ENCODE results near the gene AIG1.

Gene AIG1

DNA sequence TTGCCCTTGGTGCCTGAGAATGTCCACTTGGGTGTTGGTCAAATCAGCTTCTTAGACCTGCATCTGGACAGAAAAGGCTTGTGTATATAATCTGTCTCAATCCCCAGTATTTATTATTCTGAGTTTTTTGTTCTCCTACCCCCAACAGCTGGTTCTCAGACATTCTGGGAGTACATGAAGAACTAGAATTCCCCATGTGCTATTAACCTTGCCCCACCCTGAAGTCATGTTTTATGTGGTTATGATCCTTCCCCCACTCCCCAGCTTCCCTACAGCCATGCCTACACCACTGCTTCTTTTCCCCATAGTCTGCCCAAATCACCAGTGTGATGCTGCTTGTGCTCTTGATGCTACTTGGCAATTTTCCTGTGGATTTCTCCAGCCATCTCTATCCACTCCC lies 232.8 kb downstream of the AIG1 start:
- H3K27me3 Mint-ChIP-seq (ENCODE audit: low read depth, poor library complexity), result no peaks in the 10 kb centered on the region
- H3K27ac Mint-ChIP-seq, result no peak overlapping the region
- H3K4me3 Mint-ChIP-seq, result no peak overlapping the region
- TF ChIP-seq, protein P1, sequence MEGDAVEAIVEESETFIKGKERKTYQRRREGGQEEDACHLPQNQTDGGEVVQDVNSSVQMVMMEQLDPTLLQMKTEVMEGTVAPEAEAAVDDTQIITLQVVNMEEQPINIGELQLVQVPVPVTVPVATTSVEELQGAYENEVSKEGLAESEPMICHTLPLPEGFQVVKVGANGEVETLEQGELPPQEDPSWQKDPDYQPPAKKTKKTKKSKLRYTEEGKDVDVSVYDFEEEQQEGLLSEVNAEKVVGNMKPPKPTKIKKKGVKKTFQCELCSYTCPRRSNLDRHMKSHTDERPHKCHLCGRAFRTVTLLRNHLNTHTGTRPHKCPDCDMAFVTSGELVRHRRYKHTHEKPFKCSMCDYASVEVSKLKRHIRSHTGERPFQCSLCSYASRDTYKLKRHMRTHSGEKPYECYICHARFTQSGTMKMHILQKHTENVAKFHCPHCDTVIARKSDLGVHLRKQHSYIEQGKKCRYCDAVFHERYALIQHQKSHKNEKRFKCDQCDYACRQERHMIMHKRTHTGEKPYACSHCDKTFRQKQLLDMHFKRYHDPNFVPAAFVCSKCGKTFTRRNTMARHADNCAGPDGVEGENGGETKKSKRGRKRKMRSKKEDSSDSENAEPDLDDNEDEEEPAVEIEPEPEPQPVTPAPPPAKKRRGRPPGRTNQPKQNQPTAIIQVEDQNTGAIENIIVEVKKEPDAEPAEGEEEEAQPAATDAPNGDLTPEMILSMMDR (IDR thresholded peaks at IDR 0.05), result no peak
- H3K9me3 Mint-ChIP-seq, result no peaks in the 10 kb centered on the region
- H3K36me3 Mint-ChIP-seq (ENCODE audit: low read depth), result peaks cover 4% of the 10 kb centered on the region
- H3K4me1 Mint-ChIP-seq, result peaks cover 12% of the 10 kb centered on the region
- no peak for DNase-seq

DNA sequence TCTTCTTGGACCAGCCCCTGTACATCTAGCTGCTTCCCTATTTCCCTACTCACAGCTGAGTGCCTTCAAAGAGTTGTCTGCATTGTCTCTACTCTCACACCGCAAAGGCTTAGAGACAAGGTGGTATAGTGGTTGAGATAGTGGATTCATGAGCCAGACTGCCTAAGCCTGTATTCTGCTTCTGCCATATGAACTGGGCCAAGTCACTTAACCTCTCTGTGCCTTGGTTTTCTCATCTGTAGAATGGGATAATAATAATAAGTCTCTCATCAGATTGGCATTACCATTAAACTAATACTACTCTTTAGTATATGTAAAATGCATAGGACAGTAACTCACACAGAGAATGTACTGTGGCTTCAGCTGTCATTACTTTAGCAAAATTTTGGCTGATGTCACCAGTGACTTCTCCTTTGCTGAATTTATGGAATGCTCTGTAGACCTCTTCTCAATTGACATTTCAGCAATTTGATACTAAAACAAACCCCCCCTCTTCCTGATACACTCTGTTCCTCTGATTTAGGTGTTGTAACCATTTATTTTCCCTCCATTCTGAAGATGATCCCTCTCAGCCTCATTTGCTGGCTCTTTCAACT lies 233.7 kb downstream of the AIG1 start:
- H3K4me1 Mint-ChIP-seq, result peaks cover 12% of the 10 kb centered on the region
- DNase-seq, result no peak
- TF ChIP-seq, protein P1 (IDR thresholded peaks at IDR 0.05), result no peak
- no peak overlapping the region for H3K27ac Mint-ChIP-seq
- H3K27me3 Mint-ChIP-seq (ENCODE audit: low read depth, poor library complexity), result no peaks in the 10 kb centered on the region
- no peaks in the 10 kb centered on the region for H3K9me3 Mint-ChIP-seq
- H3K4me3 Mint-ChIP-seq, result no peak overlapping the region
- no peaks in the 10 kb centered on the region for H3K36me3 Mint-ChIP-seq (ENCODE audit: low read depth)

GRCh38 chr6:143295932-143296331 lies 235.2 kb downstream of the AIG1 start:
- DNase-seq, result no peak
- H3K4me1 Mint-ChIP-seq, result no peaks in the 10 kb centered on the region
- no peak overlapping the region for H3K27ac Mint-ChIP-seq
- TF ChIP-seq, protein P1 (IDR thresholded peaks at IDR 0.05), result no peak
- no peaks in the 10 kb centered on the region for H3K9me3 Mint-ChIP-seq
- H3K4me3 Mint-ChIP-seq, result no peak overlapping the region
- no peaks in the 10 kb centered on the region for H3K27me3 Mint-ChIP-seq (ENCODE audit: low read depth, poor library complexity)
- H3K36me3 Mint-ChIP-seq (ENCODE audit: low read depth), result no peaks in the 10 kb centered on the region

DNA sequence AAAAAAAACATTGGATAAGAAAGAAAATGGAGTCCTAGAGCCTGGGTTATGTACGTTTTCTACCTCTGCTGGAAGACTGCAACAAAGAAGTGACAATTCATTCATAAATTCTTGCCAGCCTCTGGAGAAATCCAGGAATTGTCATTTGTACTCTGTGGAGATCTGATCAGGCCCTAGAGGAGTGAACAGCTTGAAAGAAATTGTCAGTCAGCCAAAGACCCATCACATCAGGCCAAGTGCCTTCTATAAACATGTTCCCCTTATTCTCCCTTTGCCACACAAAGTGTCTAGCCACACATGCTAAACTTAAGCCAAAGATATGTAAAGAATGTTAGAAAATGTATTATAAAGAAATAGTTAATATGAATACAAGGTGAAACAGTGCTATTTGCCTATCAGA lies 237.4 kb downstream of the AIG1 start:
- Mint-ChIP-seq H3K27ac (no peak overlapping the region), H3K4me1 (no peaks in the 10 kb centered on the region), H3K27me3 (ENCODE audit: low read depth, poor library complexity) (no peaks in the 10 kb centered on the region), H3K9me3 (peaks cover 5% of the 10 kb centered on the region), H3K4me3 (no peak overlapping the region), H3K36me3 (ENCODE audit: low read depth) (peaks cover 6% of the 10 kb centered on the region)
- DNase-seq, result no peak
- TF ChIP-seq, protein P1 (IDR thresholded peaks at IDR 0.05), result no peak

- Mint-ChIP-seq H3K36me3 (ENCODE audit: low read depth) (peaks cover 6% of the 10 kb centered on the region), H3K4me3 (no peak overlapping the region), H3K27ac (no peak overlapping the region), H3K27me3 (ENCODE audit: low read depth, poor library complexity) (no peaks in the 10 kb centered on the region), H3K4me1 (no peaks in the 10 kb centered on the region), H3K9me3 (peaks cover 5% of the 10 kb centered on the region)
- TF ChIP-seq, protein P1 (IDR thresholded peaks at IDR 0.05), result no peak
- DNase-seq, result no peak
Measured at GRCh38 chr6:143299253-143300166, 238.8 kb downstream of the AIG1 start.

All from nephron progenitor cell (in vitro differentiated cells).